Uterus (tissue), 4 donors: ENCODE data around the gene PHB1. TPM values are rescaled to one million over a fixed set of nuclear protein-coding genes. Genes with fewer than 3 reads are reported as not detected.
A peak's percentile ranks its signal among the peaks of the same experiment; 100 is the strongest.
"Not testable (repeated sequence)": the region's sequence is repeated elsewhere in the genome, so short reads cannot be mapped to it uniquely, and the experiment has no call there.

ENCODE experiments used
- DNase-seq, 2 donors: peaks; one replicate each; pipeline ENCODE4 v3.0.0-alpha.2; 2019 to 2020
- H3K27ac ChIP-seq, 2 donors: fragments of 200-600 bp; sonication (generic); 1 replicate in 1 of 2; 2 replicates in 1 of 2; pipeline ENCODE4 v1.5.1; 2016 to 2018
- H3K27me3 ChIP-seq, 2 donors: fragments of 200-600 bp; sonication (generic); one replicate each; pipeline ENCODE4 v1.5.1; 2018 to 2019; ENCODE audit warnings: control low read depth in 1 of 2
- H3K36me3 ChIP-seq, 2 donors: fragments of 200-600 bp; sonication (generic); one replicate each; pipeline ENCODE4 v1.5.1; 2019; ENCODE audit warnings: control low read depth in 1 of 2
- H3K4me1 ChIP-seq, 2 donors: fragments of 200-600 bp; sonication (generic); one replicate each; pipeline ENCODE4 v1.5.1; 2018 to 2019; ENCODE audit warnings: control low read depth in 1 of 2
- H3K4me3 ChIP-seq, 2 donors: fragments of 200-600 bp; sonication (generic); 1 replicate in 1 of 2; 2 replicates in 1 of 2; pipeline ENCODE4 v1.5.1; 2018 to 2019; ENCODE audit warnings: mild to moderate bottlenecking in 1 of 2
- H3K9me3 ChIP-seq, 2 donors: fragments of 200-600 bp; sonication (generic); one replicate each; pipeline ENCODE4 v1.5.1; 2019; ENCODE audit warnings: control low read depth in 1 of 2
- CTCF ChIP-seq, 4 experiments: fragments of 200-600 bp in 2 of 4; fragments of 450-650 bp in 2 of 4; sonication (generic) in 2 of 4; IDR thresholded peaks; one replicate each; pipeline ENCODE4 v1.5.1; 2016 to 2019; ENCODE audit warnings: antibody characterized with exemption in 4 of 4, mild to moderate bottlenecking in 2 of 4, moderate library complexity in 1 of 4
- POLR2A ChIP-seq, 2 donors: fragments of 450-650 bp; IDR thresholded peaks; one replicate each; pipeline ENCODE4 v1.6.1; 2016; ENCODE audit warnings: antibody characterized with exemption in 2 of 2, mild to moderate bottlenecking in 1 of 2, moderate library complexity in 1 of 2
- intact Hi-C: fragments of 100-400 bp; cut with DNase I; formaldehyde crosslinking; loops from one replicate; pipeline ENCODE4 v1.15.1; 2023; ENCODE audit warnings: low total_unique reads
- total RNA-seq, 4 donors: library from RNA; depleted of rRNA in 3 of 4; stranded (reverse); fragments of >200 nt in 3 of 4; gene quantifications; one replicate each; pipeline versions ENCODE4 v1.1.0 to v1.2.4, GENCODE V29; 2014 to 2023
- donor health status: DM: yes; HTN: yes; CAD: no.

The PHB1 gene
- total RNA-seq, 4 donors from 2014 or later: 63.5 to 98.4 (median 79.6) TPM

DNA sequence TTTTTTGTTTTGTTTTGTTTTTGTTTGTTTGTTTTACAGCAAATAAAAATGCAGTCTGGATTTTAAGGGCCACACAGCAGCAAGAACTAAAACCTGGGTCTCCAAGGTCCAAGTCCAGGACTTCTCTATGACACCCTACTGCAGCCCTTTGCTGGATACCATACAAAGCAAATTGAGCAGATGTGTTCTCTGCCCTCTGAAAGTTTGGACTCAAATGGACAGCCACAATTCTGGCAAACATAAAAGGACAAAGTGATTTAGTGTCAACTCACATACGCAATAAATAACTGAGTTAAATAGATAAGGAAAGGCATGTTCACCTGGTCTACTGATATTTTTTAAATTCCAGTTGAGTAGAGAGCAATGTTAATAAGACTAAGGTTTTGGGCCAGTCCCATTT lies 44.9 kb downstream of the PHB1 start:
- Histone ChIP-seq H3K36me3 (no peaks in the 10 kb centered on the region), H3K27me3 (no peaks in the 10 kb centered on the region), H3K27ac (no peak overlapping the region), H3K4me1 (no peaks in the 10 kb centered on the region), H3K4me3 (no peak overlapping the region), H3K9me3 (no peaks in the 10 kb centered on the region)
- intact Hi-C loops: no loop called here
- no peak for TF ChIP-seq CTCF (IDR thresholded peaks at IDR 0.05)
- TF ChIP-seq POLR2A (IDR thresholded peaks at IDR 0.05): no peak
- no peak for DNase-seq

- Histone ChIP-seq H3K9me3 (no peaks in the 10 kb centered on the region), H3K27ac (no peak overlapping the region), H3K4me3 (no peak overlapping the region), H3K36me3 (no peaks in the 10 kb centered on the region), H3K4me1 (no peaks in the 10 kb centered on the region), H3K27me3 (no peaks in the 10 kb centered on the region)
- intact Hi-C loops: no loop called here
- no peak for DNase-seq
- TF ChIP-seq POLR2A (IDR thresholded peaks at IDR 0.05): no peak
- TF ChIP-seq CTCF (IDR thresholded peaks at IDR 0.05): no peak
Observed at GRCh38 chr17:49369089-49369488, 45.6 kb downstream of the PHB1 start.

DNA sequence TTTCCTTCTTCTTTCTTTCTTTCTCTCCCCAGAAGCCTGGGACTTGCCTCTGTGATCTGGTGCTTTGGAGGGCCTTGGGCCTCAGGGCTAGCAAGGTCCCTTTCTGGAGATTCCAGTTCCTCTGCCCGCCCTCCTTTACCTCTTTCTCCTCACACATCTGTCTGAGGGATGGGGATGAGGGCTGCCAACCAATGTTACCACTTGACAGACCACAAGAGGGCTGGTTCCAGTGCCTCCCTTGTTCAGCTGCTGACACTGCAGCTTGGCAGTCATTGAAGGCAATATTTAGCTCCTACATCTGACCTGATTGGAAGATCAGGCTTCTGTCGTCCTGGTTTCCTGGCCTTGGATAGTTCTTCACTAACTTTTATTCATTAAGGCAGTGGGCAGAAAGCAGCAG lies 49.0 kb downstream of the PHB1 start:
- Histone ChIP-seq H3K9me3 (no peaks in the 10 kb centered on the region), H3K36me3 (no peaks in the 10 kb centered on the region), H3K27ac (no peak overlapping the region), H3K27me3 (no peaks in the 10 kb centered on the region), H3K4me3 (no peak overlapping the region), H3K4me1 (no peaks in the 10 kb centered on the region)
- DNase-seq: no peak
- intact Hi-C loops: no loop called here
- TF ChIP-seq CTCF (IDR thresholded peaks at IDR 0.05) (no peak), POLR2A (IDR thresholded peaks at IDR 0.05) (no peak)

GRCh38 chr17:49365126-49365525 lies 49.6 kb downstream of the PHB1 start:
- H3K27me3 ChIP-seq, intact Hi-C loops, H3K4me1 ChIP-seq, DNase-seq, H3K27ac ChIP-seq, H3K36me3 ChIP-seq, H3K4me3 ChIP-seq, H3K9me3 ChIP-seq: not testable (repeated sequence)

DNA sequence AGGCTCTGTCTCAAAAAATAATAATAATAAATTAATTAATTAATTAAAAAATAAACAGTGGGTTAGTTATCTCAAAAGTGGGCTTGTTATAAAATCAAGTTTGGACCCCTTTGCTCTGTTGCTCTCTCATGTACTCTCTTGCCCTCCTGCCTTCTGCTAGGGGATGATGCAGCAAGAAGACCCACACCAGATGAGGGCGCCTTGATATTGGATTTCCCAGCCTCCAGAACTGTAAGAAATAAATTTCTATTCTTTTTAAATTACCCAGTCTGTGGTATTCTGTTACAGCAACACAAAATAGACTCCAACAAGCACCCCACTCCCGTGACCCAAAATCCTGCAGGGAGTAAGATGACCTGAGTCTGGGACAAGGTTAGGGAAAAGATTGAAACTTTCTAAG lies 50.6 kb downstream of the PHB1 start:
- no peak for TF ChIP-seq CTCF (IDR thresholded peaks at IDR 0.05)
- TF ChIP-seq POLR2A (IDR thresholded peaks at IDR 0.05): no peak
- Histone ChIP-seq H3K27ac (no peak overlapping the region), H3K4me3 (no peak overlapping the region), H3K9me3 (no peaks in the 10 kb centered on the region), H3K27me3 (no peaks in the 10 kb centered on the region), H3K4me1 (no peaks in the 10 kb centered on the region), H3K36me3 (no peaks in the 10 kb centered on the region)
- intact Hi-C loops: no loop called here
- no peak for DNase-seq

GRCh38 chr17:49363251-49363650 lies 51.4 kb downstream of the PHB1 start:
- H3K27ac ChIP-seq: peak overlapping the region in 1 of 2 donors; percentile 94
- no peak for DNase-seq
- intact Hi-C loops: no loop called here
- H3K36me3 ChIP-seq: no peaks in the 10 kb centered on the region
- H3K27me3 ChIP-seq: no peaks in the 10 kb centered on the region
- H3K4me1 ChIP-seq: no peaks in the 10 kb centered on the region
- no peak for TF ChIP-seq POLR2A (IDR thresholded peaks at IDR 0.05)
- no peak for TF ChIP-seq CTCF (IDR thresholded peaks at IDR 0.05)
- H3K4me3 ChIP-seq: no peak overlapping the region
- no peaks in the 10 kb centered on the region for H3K9me3 ChIP-seq
